ENCODE data around the gene KIRREL3.

DNA sequence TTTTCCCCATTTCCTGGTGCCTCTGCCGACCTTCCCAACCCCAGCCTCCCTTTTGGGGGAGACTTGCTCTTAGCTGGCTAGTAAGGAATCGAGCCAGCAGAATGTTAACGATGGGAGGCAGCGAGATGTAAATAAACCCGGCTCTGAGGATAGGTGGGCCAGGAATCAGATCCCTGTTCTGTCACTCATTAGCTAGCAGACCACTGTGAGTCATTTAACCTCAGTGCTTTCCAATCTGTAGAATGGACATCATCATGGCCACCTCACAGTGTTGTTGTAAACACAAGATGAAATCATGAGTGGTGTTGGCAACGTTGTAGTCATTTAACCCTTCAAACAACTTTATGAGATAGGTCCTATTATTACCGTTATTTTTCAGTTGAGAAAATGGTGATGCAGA lies 208.6 kb downstream of the KIRREL3 start:
- TF ChIP-seq CHD2 (IDR thresholded peaks at IDR 0.05; ENCODE audit: low read length, partially characterized antibody) (no peak), CTCF (IDR thresholded peaks at IDR 0.05) (no peak)

All from A549 (cell line).